Activated CD8-positive, alpha-beta memory T cell treated with anti-CD3 and anti-CD28 coated beads for 36 hours (primary cell): ENCODE measurements around the gene ZFAND3. TPM values are rescaled to one million over a fixed set of nuclear protein-coding genes. Genes with fewer than 3 reads are reported as not detected.
"Not testable (repeated sequence)": the region's sequence is repeated elsewhere in the genome, so short reads cannot be mapped to it uniquely, and the experiment has no call there.

Source experiments
- CTCF ChIA-PET: fragments of 350-600 bp; sonication (Branson Sonifier 250); formaldehyde crosslinking; loops from one replicate; lab custom pipeline; 2021; ENCODE audit warnings: antibody characterized with exemption; lab: Charles Lee
- POLR2A ChIA-PET: fragments of 350-600 bp; sonication (Branson Sonifier 250); formaldehyde crosslinking; loops from one replicate; lab custom pipeline; 2021; ENCODE audit warnings: antibody characterized with exemption; lab: Charles Lee
- total RNA-seq, 2 experiments: library from RNA; stranded (reverse); gene quantifications; one replicate each; pipeline ENCODE4 v1.2.3, GENCODE V29; 2021

Gene ZFAND3
- total RNA-seq, 2 experiments from 2014 or later: 29.3 TPM

GRCh38 chr6:37876843-37877242 is 57.3 kb downstream of the ZFAND3 start:
- POLR2A ChIA-PET: no interaction called here
- CTCF ChIA-PET: interaction anchor here (0.9 to 1.0 kb wide), 2 partner anchors 13 to 87 kb away, joined by 3 read pairs; no protein-coding TSS in a partner anchor

DNA sequence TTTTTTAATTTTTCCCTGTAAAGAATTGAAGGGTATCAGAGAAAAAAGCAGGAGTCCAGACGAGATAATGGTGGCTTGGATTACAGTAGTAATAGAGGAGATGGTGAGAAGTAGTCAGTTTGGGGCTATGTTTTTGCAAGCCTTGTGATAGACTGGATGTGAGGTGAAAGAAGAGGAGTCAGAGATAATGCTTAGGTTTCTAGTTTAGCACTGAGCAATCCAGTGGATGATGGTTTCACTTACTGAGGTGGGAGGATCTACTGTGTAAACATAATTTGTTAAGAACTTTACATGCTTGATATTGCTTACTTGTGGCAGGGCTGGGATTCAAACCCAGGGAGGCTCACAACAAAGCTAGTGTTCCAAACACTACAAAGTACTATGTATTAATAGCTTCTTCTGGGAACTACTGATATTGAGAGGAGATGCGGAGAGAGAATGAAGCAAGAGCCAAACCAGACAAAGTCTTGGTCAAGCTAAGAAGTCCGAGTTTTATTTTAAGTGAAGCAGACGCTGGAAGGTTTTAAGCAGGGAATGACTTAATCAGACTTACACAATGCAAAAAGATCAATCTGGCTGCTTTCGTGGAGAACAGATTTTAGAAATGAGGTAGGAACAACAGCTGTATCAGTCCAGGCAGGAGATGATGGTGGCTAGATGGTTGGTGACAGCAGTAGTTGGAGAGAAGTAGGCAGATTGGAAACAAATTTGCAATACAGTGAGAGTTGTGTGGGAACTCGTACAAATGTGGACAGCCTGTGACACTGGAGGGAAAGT is 58.0 kb downstream of the ZFAND3 start:
- POLR2A ChIA-PET: no interaction called here
- CTCF ChIA-PET: interaction anchor here (0.9 to 1.0 kb wide), 2 partner anchors 14 to 86 kb away, joined by 3 read pairs; no protein-coding TSS in a partner anchor

- POLR2A ChIA-PET: no interaction called here
- CTCF ChIA-PET: no interaction called here
These were observed 58.7 kb downstream of the ZFAND3 start for GRCh38 chr6:37878150-37878710.

DNA sequence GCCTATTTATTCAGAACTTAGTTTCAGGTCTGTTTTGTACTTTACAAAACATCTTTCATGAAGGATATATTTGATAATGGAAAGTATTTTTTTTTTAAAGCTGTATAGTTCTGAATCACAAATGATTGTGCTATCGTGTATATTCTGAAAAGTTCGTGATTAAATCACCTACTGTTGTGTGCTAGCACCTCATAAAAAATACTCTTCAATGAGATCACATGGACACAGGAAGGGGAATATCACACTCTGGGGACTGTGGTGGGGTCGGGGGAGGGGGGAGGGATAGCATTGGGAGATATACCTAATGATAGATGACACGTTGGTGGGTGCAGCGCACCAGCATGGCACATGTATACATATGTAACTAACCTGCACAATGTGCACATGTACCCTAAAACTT is 61.1 kb downstream of the ZFAND3 start:
- POLR2A ChIA-PET, CTCF ChIA-PET: not testable (repeated sequence)

GRCh38 chr6:37882292-37882691 is 62.8 kb downstream of the ZFAND3 start:
- ChIA-PET POLR2A (no interaction called here), CTCF (interaction anchor here (0.6 to 1.4 kb wide), 2 partner anchors 16 to 177 kb away, joined by 3 to 4 read pairs; no protein-coding TSS in a partner anchor)

DNA sequence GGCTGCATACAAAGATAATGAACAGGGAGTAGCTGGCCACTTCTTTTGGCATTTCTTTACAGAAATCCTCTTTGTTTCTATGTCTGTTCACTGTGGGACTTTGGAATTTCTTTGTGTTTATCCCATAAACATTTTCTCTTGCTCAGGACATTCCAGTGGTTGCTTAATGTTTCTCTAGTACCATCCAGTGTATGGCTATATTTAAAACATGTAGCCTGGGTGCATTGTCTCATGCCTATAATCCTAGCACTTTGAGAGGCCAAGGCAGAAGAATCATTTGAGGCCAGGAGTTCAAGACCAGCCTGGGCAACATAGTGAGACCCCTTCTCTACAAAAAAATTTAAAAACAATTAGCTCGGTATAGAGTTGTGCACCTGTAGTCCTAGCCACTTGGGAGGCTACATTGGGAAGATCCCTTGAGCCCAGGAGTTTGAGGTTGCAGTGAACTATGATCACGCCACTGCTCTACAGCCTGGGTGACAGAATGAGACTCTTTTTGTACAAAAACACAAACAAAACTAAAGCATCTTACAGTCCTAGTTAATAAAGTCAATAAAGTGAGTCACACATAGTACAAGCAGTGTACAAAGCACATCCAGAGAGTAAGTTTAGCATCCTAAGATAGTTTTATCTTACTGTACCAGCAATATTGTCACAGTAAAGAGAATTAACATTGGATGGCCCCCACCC is 63.3 kb downstream of the ZFAND3 start:
- CTCF ChIA-PET: interaction anchor here (0.6 kb wide), 1 partner anchor 178 kb away, joined by 3 read pairs; no protein-coding TSS in a partner anchor
- POLR2A ChIA-PET: no interaction called here

GRCh38 chr6:37884548-37884947 is 65.0 kb downstream of the ZFAND3 start:
- ChIA-PET CTCF (interaction anchor here (0.7 to 0.8 kb wide), 2 partner anchors 18 to 102 kb away, joined by 3 read pairs; no protein-coding TSS in a partner anchor), POLR2A (no interaction called here)

- ChIA-PET CTCF (no interaction called here), POLR2A (no interaction called here)
These were observed 69.5 kb downstream of the ZFAND3 start for GRCh38 chr6:37889051-37889450.

GRCh38 chr6:37889486-37889885 is 70.0 kb downstream of the ZFAND3 start:
- ChIA-PET POLR2A (no interaction called here), CTCF (no interaction called here)

DNA sequence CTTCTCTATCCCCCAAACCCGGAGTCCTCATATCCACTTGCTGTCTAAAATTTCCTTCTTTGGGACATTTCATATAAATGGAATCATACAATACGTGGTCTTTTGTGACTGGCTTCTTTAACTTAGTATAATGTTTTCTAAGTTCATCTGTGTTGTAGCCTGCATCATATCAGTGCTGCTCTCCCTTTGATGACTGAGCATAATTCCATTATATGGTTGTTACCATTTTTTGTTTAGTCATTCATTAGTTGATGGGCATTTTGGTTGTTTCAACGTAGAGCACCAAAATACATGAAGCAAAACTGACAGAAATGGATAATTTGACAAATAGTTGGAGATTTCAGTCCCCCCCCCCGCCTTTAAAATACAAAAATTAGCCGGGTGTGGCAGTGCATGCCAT is 71.5 kb downstream of the ZFAND3 start:
- ChIA-PET CTCF (interaction anchor here (0.6 kb wide), 1 partner anchor 19 kb away, joined by 5 read pairs; no protein-coding TSS in a partner anchor), POLR2A (no interaction called here)

DNA sequence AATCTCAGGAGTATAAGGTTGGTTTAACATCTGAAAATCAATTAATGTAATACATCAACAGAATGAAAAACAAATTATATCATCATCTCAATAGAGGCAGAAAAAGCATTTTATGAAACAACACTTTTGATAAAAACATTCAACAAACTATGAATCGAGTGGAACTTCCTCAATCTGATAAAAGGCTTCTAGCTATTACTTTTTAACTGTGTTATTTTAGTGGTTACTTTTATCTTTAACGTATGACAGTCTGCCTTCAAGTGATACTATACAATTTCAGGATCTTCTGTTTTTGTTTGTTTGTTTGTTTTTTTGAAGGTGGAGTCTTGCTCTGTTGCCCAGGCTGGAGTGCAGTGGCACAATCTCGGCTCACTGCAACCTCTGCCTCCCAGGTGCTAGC is 73.7 kb downstream of the ZFAND3 start:
- POLR2A ChIA-PET: no interaction called here
- CTCF ChIA-PET: no interaction called here

- CTCF ChIA-PET, POLR2A ChIA-PET: not testable (repeated sequence)
These were observed 74.2 kb downstream of the ZFAND3 start for GRCh38 chr6:37893734-37894133.

DNA sequence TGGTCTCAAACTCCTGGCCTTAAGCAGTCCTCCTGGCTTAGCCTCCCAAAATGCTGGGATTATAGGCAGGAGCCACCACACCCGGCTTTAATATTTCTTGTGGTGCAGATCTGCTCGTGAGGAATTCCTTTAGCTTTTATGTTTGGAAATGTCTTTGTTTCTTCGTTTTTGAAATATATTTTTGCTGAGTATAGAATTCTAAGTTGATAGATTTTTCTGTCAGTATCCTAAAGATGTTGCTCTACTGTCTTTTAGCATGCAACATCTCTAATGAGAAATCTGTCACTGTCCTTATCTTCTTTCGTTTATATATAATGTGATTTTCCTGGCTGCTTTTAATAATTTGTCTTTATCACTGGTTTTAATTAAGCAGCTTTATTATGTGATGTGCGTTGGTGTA is 75.1 kb downstream of the ZFAND3 start:
- CTCF ChIA-PET: no interaction called here
- POLR2A ChIA-PET: no interaction called here

DNA sequence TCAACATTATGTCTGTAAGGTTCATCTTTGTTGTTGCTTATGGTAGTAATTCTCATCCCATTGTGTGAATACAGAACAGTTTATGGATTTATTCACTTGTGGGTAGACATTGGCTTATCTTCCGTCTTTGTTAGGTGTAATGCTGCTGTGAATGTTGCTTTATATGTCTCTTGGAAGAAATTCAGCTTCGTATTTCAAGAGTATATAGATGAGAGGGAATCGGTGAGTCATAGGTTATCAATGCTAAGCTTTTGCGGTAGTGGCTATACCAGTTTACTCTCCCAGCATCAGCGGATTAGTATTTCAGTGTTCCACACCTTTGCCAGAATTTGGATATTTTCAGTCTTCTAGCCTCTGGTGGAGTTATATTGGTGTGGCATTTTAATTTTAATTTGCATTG is 77.8 kb downstream of the ZFAND3 start:
- ChIA-PET CTCF (no interaction called here), POLR2A (no interaction called here)

DNA sequence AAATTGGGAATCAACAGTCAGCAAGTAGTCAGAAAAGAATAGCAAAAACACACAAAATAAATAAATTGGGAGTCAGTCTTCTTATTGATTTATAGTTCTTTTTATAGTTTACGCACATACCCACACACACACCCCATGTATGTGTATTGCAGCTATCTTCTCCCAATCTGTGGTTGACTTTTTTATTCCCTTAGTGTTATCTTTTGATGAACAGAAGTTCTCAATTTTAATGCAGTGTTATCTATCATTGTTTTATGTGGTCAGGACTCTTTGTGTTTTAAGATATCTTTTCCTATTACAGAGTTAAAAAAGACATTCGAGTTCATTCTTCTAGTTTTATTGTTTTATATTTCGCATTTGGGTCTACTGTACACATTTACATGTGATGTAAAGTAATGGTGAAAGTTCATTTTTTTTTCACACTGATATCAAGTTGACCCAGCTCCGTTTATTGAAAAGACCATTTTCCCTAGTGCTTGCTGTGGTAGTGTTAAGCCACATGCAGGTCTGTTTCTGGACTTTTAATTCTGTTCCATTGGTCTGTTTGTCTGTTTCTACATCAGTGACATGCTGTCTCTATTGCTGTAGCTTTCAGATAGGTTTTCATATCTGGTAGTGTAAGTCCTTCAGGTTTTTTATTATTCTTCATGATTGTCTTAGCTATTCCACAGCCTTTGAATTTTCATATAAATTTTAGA is 78.4 kb downstream of the ZFAND3 start:
- POLR2A ChIA-PET: no interaction called here
- CTCF ChIA-PET: no interaction called here

- ChIA-PET POLR2A (no interaction called here), CTCF (no interaction called here)
These were observed 84.1 kb downstream of the ZFAND3 start for GRCh38 chr6:37903351-37904340.

DNA sequence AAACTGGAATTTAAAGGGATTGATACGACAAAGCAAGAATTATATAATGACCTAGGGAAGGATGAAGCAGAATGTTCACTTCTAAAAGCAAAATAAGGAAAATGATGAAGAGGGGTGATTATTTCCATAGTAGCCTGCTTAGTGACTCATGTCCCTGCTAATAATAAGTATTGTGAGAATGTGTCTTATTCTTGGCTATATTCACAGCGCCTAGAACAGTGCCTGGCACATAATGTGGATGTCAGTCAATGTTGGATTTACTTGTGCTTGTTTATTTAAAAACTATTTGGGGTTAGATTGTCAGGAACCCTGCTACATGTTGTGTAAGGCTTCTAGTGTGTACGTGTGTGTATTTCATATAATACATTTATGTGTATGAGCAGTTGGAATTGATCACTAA is 85.1 kb downstream of the ZFAND3 start:
- ChIA-PET POLR2A (no interaction called here), CTCF (no interaction called here)

DNA sequence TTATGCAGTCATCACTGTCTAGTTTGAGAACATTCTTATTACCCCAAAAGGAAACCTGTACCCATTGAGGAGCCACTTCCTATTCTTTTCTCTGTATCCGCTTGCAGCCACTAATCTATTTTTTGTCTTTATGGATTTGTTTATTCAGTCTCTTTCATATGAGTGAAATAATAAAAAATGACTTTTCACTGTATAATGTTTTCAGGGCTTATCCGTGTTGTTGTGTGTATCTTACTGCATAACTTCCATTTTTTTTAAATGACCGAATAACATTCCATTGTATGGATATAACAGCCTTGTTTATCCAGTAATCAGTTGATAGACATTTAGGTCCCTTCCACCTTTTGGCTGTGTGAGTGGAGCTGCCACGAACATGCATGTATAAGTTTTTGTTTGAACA is 86.6 kb downstream of the ZFAND3 start:
- POLR2A ChIA-PET: no interaction called here
- CTCF ChIA-PET: no interaction called here

DNA sequence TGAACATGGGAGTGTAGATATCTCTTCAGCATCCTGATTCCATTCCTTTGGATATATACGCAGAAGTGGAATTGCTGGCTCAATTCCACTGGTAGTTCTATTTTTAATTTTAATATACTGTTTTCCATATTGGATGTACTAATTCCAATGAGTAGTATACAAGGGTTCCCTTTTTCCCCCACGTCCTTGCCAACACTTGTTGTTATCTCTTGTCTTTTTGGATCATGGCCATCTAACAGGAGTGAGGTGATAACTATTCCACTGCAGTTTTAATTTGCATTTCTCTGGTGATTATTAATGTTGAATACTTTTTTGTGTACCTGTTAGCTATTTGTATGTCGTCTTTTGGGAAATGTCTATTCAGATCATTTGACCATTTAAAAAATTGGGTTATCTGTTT is 91.5 kb downstream of the ZFAND3 start:
- CTCF ChIA-PET: no interaction called here
- POLR2A ChIA-PET: no interaction called here
